Kidney (tissue), 14 donors: ENCODE results near the gene ADH7. TPM values are rescaled to one million over a fixed set of nuclear protein-coding genes. Genes with fewer than 3 reads are reported as not detected.

Experiments
- DNase-seq, 5 donors: peaks; one replicate each; pipeline ENCODE4 v3.0.0-alpha.2; 2013 to 2020
- FAIRE-seq: peaks from 2 replicates; lab custom pipeline; 2012; peaks lifted over from hg19 to GRCh38; lab: Jason Lieb, UNC
- H3K27ac ChIP-seq, 2 donors: one replicate each; pipeline ENCODE4 v1.7.0; 2013; ENCODE audit warnings: low read depth in 2 of 2, low read length in 2 of 2, inconsistent platforms in 1 of 2
- H3K27me3 ChIP-seq: one replicate; pipeline ENCODE4 v1.7.1; 2013; ENCODE audit warnings: low read length, inconsistent platforms; ENCODE audit not compliant: control insufficient read depth, insufficient read depth
- H3K36me3 ChIP-seq, 3 donors: one replicate each; pipeline versions ENCODE4 v1.7.0 to v1.7.1; 2013; ENCODE audit warnings: low read length in 3 of 3, control low read depth in 1 of 3, inconsistent platforms in 1 of 3; ENCODE audit not compliant: insufficient read depth in 3 of 3, control insufficient read depth in 2 of 3
- H3K4me1 ChIP-seq, 3 donors: one replicate each; pipeline versions ENCODE4 v1.7.0 to v1.7.1; 2013; ENCODE audit warnings: low read length in 3 of 3, inconsistent platforms in 1 of 3, low read depth in 1 of 3; ENCODE audit not compliant: control insufficient read depth in 2 of 3, insufficient read depth in 2 of 3
- H3K4me3 ChIP-seq, 3 donors: one replicate each; pipeline versions ENCODE4 v1.7.0 to v1.8.1; 2013; ENCODE audit warnings: low read length in 3 of 3, control low read depth in 1 of 3, inconsistent platforms in 1 of 3
- H3K9ac ChIP-seq, 3 donors: one replicate each; pipeline versions ENCODE4 v1.7.0 to v1.7.1; 2013; ENCODE audit warnings: low read length in 3 of 3, control low read depth in 1 of 3, inconsistent platforms in 1 of 3
- H3K9me3 ChIP-seq, 3 donors: one replicate each; pipeline versions ENCODE4 v1.7.0 to v1.7.1; 2013; ENCODE audit warnings: low read length in 3 of 3, control low read depth in 1 of 3, inconsistent platforms in 1 of 3; ENCODE audit not compliant: control insufficient read depth in 2 of 3, insufficient read depth in 1 of 3
- CTCF ChIP-seq: IDR thresholded peaks from 3 replicates; pipeline ENCODE4 v1.5.1; 2012; ENCODE audit warnings: mild to moderate bottlenecking, moderate library complexity, borderline replicate concordance; ENCODE audit not compliant: insufficient read depth; ENCODE audit errors: extremely low read depth
- intact Hi-C: fragments of 100-400 bp; cut with DNase I; formaldehyde crosslinking; loops from one replicate; pipeline ENCODE4 v1.11.1; 2022
- polyA plus RNA-seq: library from polyadenylated mRNA; stranded (reverse); fragments of 350-450 nt; fragmentation: Illumina TruSeq; extraction: RNeasy Lipid Tissue Mini Kit (QIAGEN cat#74804); gene quantifications from one replicate; pipeline ENCODE4 v1.2.3, GENCODE V29; 2014; ENCODE audit warnings: low read depth, low replicate concordance; ENCODE audit not compliant: insufficient read depth
- total RNA-seq: library from RNA; stranded (reverse); fragmentation: NEBNext Ultra II Directional; extraction: Animal tissue kit (Norgen Biotek cat#: 25700); gene quantifications from one replicate; pipeline ENCODE4 v1.2.1, GENCODE V29; 2021
- donor health status: control.
- donor health status: control.
- donor health status: control.
- donor health status: control.
- donor health status: control.
- donor health status: DM: yes; HTN: yes; CAD: no.
- donor health status: Normal renal cell carcinoma (clear cell type).

Gene ADH7
- total and polyA plus RNA-seq, 2 donors from 2014 or later: not detected

DNA sequence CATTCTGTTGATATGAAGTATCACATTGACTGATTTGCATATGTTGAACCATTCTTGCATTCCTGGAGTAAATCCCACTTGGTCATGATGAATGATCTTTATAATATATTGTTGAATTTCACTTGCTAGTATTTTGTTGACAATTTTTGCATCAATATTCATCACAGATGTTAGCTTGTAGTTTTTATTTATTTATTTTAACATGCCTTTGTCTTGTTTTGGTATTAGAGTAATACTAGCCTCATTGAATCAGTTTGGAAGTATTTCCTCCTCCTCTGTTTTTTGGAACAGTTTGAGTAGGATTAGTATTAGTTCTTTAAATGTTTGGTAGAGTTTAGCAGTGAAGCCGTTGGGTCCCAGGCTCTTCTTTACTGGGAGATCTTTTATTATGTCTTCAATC is 68.7 kb downstream of the ADH7 start:
- no peak overlapping the region for H3K27ac ChIP-seq
- H3K4me3 ChIP-seq: no peak overlapping the region
- DNase-seq: no peak
- H3K9me3 ChIP-seq: peaks cover 0 to under 1% (median 0%) of the 10 kb centered on the region in 3 donors
- no peaks in the 10 kb centered on the region for H3K27me3 ChIP-seq
- H3K36me3 ChIP-seq: no peaks in the 10 kb centered on the region
- H3K9ac ChIP-seq: no peak overlapping the region
- no peak for FAIRE-seq
- TF ChIP-seq CTCF: no peak
- peaks cover 2 to 5% (median 3%) of the 10 kb centered on the region in 3 donors for H3K4me1 ChIP-seq
- intact Hi-C loops: no loop called here

- FAIRE-seq: no peak
Observed at GRCh38 chr4:99362768-99363167, 72.4 kb downstream of the ADH7 start.

More at GRCh38 chr4:99362768-99363167, 72.4 kb downstream of the ADH7 start:
- Histone ChIP-seq H3K4me3 (no peak overlapping the region), H3K27ac (no peak overlapping the region), H3K36me3 (no peaks in the 10 kb centered on the region), H3K9me3 (no peaks in the 10 kb centered on the region), H3K27me3 (no peaks in the 10 kb centered on the region), H3K9ac (no peak overlapping the region), H3K4me1 (peaks cover 2 to 5% (median 3%) of the 10 kb centered on the region in 3 donors)
- intact Hi-C loops: no loop called here
- TF ChIP-seq CTCF: no peak
- DNase-seq: no peak

Other genes starting within 250 kb of the ADH7 start
- 10.2 TPM for gene ADH6, start 216.1 kb downstream of the ADH7 start, total RNA-seq
- 39.2 TPM for gene ADH6, start 216.1 kb downstream of the ADH7 start, polyA plus RNA-seq
- gene ADH1A, start 144.4 kb downstream of the ADH7 start, total RNA-seq: 0.85 TPM
- gene ADH1A, start 144.4 kb downstream of the ADH7 start, polyA plus RNA-seq: not detected
- gene ADH1B, start 113.9 kb downstream of the ADH7 start, total RNA-seq: 223 TPM
- gene ADH1B, start 113.9 kb downstream of the ADH7 start, polyA plus RNA-seq: 38.6 TPM
- 9.3 TPM for gene ADH1C, start 82.6 kb downstream of the ADH7 start, total RNA-seq
- 28.1 TPM for gene ADH1C, start 82.6 kb downstream of the ADH7 start, polyA plus RNA-seq
- not detected for gene C4orf17, start 75.7 kb upstream of the ADH7 start, total RNA-seq
- not detected for gene C4orf17, start 75.7 kb upstream of the ADH7 start, polyA plus RNA-seq
- gene TRMT10A, start 128.7 kb upstream of the ADH7 start, total RNA-seq: 4.3 TPM
- 5.7 TPM for gene TRMT10A, start 128.7 kb upstream of the ADH7 start, polyA plus RNA-seq
- 0.19 TPM for gene MTTP, start 139.5 kb upstream of the ADH7 start, total RNA-seq
- gene MTTP, start 139.5 kb upstream of the ADH7 start, polyA plus RNA-seq: 5.8 TPM
- 0.19 TPM for gene C4orf54, start 222.5 kb upstream of the ADH7 start, total RNA-seq
- gene C4orf54, start 222.5 kb upstream of the ADH7 start, polyA plus RNA-seq: 0.56 TPM